BE2C (cell line): Measurements from ENCODE around the gene ATAD5.

Source experiments
- DNase-seq: peaks from one replicate; pipeline ENCODE4 v3.0.0-alpha.2; 2020
- H3K27me3 ChIP-seq: fragments of 250-450 bp; sonication (Bioruptor Pico); 2 replicates; pipeline ENCODE4 v1.5.1; 2020; ENCODE audit warnings: mild to moderate bottlenecking
- H3K36me3 ChIP-seq: fragments of 250-450 bp; sonication (Bioruptor Pico); 2 replicates; pipeline ENCODE4 v1.5.1; 2020; ENCODE audit warnings: mild to moderate bottlenecking
- H3K4me1 ChIP-seq: fragments of 250-450 bp; sonication (Bioruptor Pico); 2 replicates; pipeline ENCODE4 v1.5.1; 2020
- H3K4me3 ChIP-seq: 2 replicates; pipeline ENCODE4 v1.5.1; 2011; ENCODE audit warnings: low read depth, low read length
- H3K9me3 ChIP-seq: fragments of 250-450 bp; sonication (Bioruptor Pico); 2 replicates; pipeline ENCODE4 v1.5.1; 2020
- TF ChIP-seq, protein P1 (sequence below): IDR thresholded peaks from 2 replicates; pipeline ENCODE4 v1.5.1; 2012; ENCODE audit warnings: mild to moderate bottlenecking, low read depth, low read length

The ATAD5 gene

GRCh38 chr17:30915833-30916611 is 84.3 kb downstream of the ATAD5 start:
- H3K9me3 ChIP-seq, result no peaks in the 10 kb centered on the region
- H3K4me3 ChIP-seq, result no peak overlapping the region
- TF ChIP-seq, protein P1, sequence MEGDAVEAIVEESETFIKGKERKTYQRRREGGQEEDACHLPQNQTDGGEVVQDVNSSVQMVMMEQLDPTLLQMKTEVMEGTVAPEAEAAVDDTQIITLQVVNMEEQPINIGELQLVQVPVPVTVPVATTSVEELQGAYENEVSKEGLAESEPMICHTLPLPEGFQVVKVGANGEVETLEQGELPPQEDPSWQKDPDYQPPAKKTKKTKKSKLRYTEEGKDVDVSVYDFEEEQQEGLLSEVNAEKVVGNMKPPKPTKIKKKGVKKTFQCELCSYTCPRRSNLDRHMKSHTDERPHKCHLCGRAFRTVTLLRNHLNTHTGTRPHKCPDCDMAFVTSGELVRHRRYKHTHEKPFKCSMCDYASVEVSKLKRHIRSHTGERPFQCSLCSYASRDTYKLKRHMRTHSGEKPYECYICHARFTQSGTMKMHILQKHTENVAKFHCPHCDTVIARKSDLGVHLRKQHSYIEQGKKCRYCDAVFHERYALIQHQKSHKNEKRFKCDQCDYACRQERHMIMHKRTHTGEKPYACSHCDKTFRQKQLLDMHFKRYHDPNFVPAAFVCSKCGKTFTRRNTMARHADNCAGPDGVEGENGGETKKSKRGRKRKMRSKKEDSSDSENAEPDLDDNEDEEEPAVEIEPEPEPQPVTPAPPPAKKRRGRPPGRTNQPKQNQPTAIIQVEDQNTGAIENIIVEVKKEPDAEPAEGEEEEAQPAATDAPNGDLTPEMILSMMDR, result no peak

GRCh38 chr17:30917050-30917449 is 85.3 kb downstream of the ATAD5 start:
- Histone ChIP-seq H3K36me3 (no peaks in the 10 kb centered on the region), H3K4me1 (no peaks in the 10 kb centered on the region), H3K27me3 (peaks cover 14% of the 10 kb centered on the region), H3K9me3 (no peaks in the 10 kb centered on the region), H3K4me3 (no peak overlapping the region)
- no peak for DNase-seq
- TF ChIP-seq, protein P1, result no peak

More at GRCh38 chr17:30915833-30916611, 84.3 kb downstream of the ATAD5 start:
- DNase-seq, result no peak
- Histone ChIP-seq H3K27me3 (peaks cover 4% of the 10 kb centered on the region), H3K36me3 (no peaks in the 10 kb centered on the region), H3K4me1 (no peaks in the 10 kb centered on the region)

GRCh38 chr17:30920282-30920681 is 88.5 kb downstream of the ATAD5 start:
- TF ChIP-seq, protein P1, result no peak
- no peak for DNase-seq
- H3K36me3 ChIP-seq, result no peaks in the 10 kb centered on the region
- peaks cover 26% of the 10 kb centered on the region for H3K27me3 ChIP-seq
- no peaks in the 10 kb centered on the region for H3K4me1 ChIP-seq
- no peak overlapping the region for H3K4me3 ChIP-seq
- no peaks in the 10 kb centered on the region for H3K9me3 ChIP-seq

GRCh38 chr17:30920683-30921543 is 89.1 kb downstream of the ATAD5 start:
- TF ChIP-seq, protein P1, result no peak
- Histone ChIP-seq H3K27me3 (peaks cover 26% of the 10 kb centered on the region), H3K4me1 (no peaks in the 10 kb centered on the region), H3K4me3 (no peak overlapping the region), H3K9me3 (no peaks in the 10 kb centered on the region), H3K36me3 (no peaks in the 10 kb centered on the region)
- no peak for DNase-seq

- no peak within 1 kb of the TSS for H3K4me3 ChIP-seq
- H3K4me1 ChIP-seq, result no peaks in the 10 kb centered on the region
- peaks cover 26% of the 10 kb centered on the region for H3K27me3 ChIP-seq
- DNase-seq, result peak; percentile 8
- no peaks in the 10 kb centered on the region for H3K9me3 ChIP-seq
- TF ChIP-seq, protein P1, result no peak
- no peaks in the 10 kb centered on the region for H3K36me3 ChIP-seq
Measured at GRCh38 chr17:30921544-30922196, 89.9 kb downstream of the ATAD5 start, which contains the start of gene ADAP2. ADAP2 (plus strand) TSS chr17:30921945; CDS start chr17:30922015, 70 bp downstream.
